HepG2 (cell line): Measurements from ENCODE around the gene NUDT19. TPM values are rescaled to one million over a fixed set of nuclear protein-coding genes. Genes with fewer than 3 reads are reported as not detected.

ENCODE experiments used
- BRCA1 ChIP-seq: sonication (generic); formaldehyde crosslinking; IDR thresholded peaks from 2 replicates; pipeline ENCODE4 v1.4.0; 2020; ENCODE audit warnings: missing genetic modification reagents
- DNMT3B ChIP-seq: conservative IDR thresholded peaks from 2 replicates; pipeline ENCODE4 v1.6.1; 2016; ENCODE audit warnings: missing biosample characterization, control low read depth
- GATA4 ChIP-seq: sonication (generic); IDR thresholded peaks from 2 replicates; pipeline ENCODE4 v1.6.1; 2016; ENCODE audit warnings: antibody characterized with exemption, low read depth, borderline replicate concordance
- GATAD1 ChIP-seq: IDR thresholded peaks from 2 replicates; pipeline ENCODE4 v1.6.1; 2016; ENCODE audit warnings: missing genetic modification reagents, missing compliant biosample characterization
- KIAA2018 ChIP-seq: sonication (generic); formaldehyde crosslinking; IDR thresholded peaks from 2 replicates; pipeline ENCODE4 v1.5.0; 2020; ENCODE audit warnings: mild to moderate bottlenecking, missing genetic modification reagents, borderline replicate concordance
- MAF1 ChIP-seq: sonication (generic); formaldehyde crosslinking; IDR thresholded peaks from 2 replicates; pipeline ENCODE4 v1.5.0; 2020; ENCODE audit warnings: missing genetic modification reagents, borderline replicate concordance
- MYPOP ChIP-seq: sonication (generic); formaldehyde crosslinking; IDR thresholded peaks from 2 replicates; pipeline ENCODE4 v1.8.1; 2023; ENCODE audit warnings: mild to moderate bottlenecking, moderate library complexity, missing genetic modification reagents
- REL ChIP-seq: sonication (generic); formaldehyde crosslinking; conservative IDR thresholded peaks from 2 replicates; pipeline ENCODE4 v1.8.0; 2022; ENCODE audit warnings: mild to moderate bottlenecking, missing genetic modification reagents, moderate library complexity
- RELA ChIP-seq: sonication (generic); formaldehyde crosslinking; IDR thresholded peaks from 2 replicates; pipeline ENCODE4 v1.4.0; 2020; ENCODE audit warnings: missing genetic modification reagents
- RFX5 ChIP-seq: IDR thresholded peaks from 2 replicates; pipeline ENCODE4 v1.6.1; 2011; ENCODE audit warnings: low read depth, low read length, improper control_type of control experiment
- SRF ChIP-seq: IDR thresholded peaks from 2 replicates; pipeline ENCODE4 v1.6.1; 2011; ENCODE audit warnings: mild to moderate bottlenecking, low read depth, low read length, moderate library complexity
- STAT5B ChIP-seq: sonication (generic); formaldehyde crosslinking; IDR thresholded peaks from 2 replicates; pipeline ENCODE4 v1.4.0; 2020; ENCODE audit warnings: missing genetic modification reagents
- XBP1 ChIP-seq: sonication (generic); formaldehyde crosslinking; IDR thresholded peaks from 2 replicates; pipeline ENCODE4 v1.5.0; 2020; ENCODE audit warnings: missing genetic modification reagents
- ZBTB20 ChIP-seq: sonication (generic); formaldehyde crosslinking; IDR thresholded peaks from 2 replicates; pipeline ENCODE4 v1.8.1; 2023; ENCODE audit warnings: missing genetic modification reagents, low read depth, mild to moderate bottlenecking, borderline replicate concordance
- ZBTB37 ChIP-seq: sonication (generic); formaldehyde crosslinking; IDR thresholded peaks from 2 replicates; pipeline ENCODE4 v1.4.0; 2020; ENCODE audit warnings: mild to moderate bottlenecking, missing genetic modification reagents
- ZEB1 ChIP-seq: IDR thresholded peaks from 2 replicates; pipeline ENCODE4 v1.6.1; 2012; ENCODE audit warnings: mild to moderate bottlenecking, low read depth, inconsistent platforms; ENCODE audit not compliant: insufficient replicate concordance
- ZKSCAN8 ChIP-seq: IDR thresholded peaks from 2 replicates; pipeline ENCODE4 v1.6.1; 2016; ENCODE audit warnings: borderline replicate concordance, missing genetic modification reagents, missing compliant biosample characterization
- ZNF343 ChIP-seq: sonication (generic); formaldehyde crosslinking; IDR thresholded peaks from 2 replicates; pipeline ENCODE4 v1.4.0; 2020; ENCODE audit warnings: mild to moderate bottlenecking, missing genetic modification reagents
- ZNF713 ChIP-seq: sonication (generic); formaldehyde crosslinking; IDR thresholded peaks from 2 replicates; pipeline ENCODE4 v1.4.0; 2020; ENCODE audit warnings: mild to moderate bottlenecking, missing genetic modification reagents
- polyA plus RNA-seq, 8 experiments: library from polyadenylated mRNA; depleted of rRNA in 3 of 8; stranded (reverse) in 7 of 8; unstranded in 1 of 8; fragments of >200 nt; fragmentation: Illumina TruSeq in 4 of 8; extraction: Trizol in 4 of 8; gene quantifications; 2 replicates each; pipeline versions ENCODE4 v1.2.1 to v1.2.3, GENCODE V29; 2011 to 2016; ENCODE audit warnings: low read depth in 4 of 8, missing spikeins in 1 of 8, mixed read lengths in 1 of 8; ENCODE audit not compliant: insufficient read depth in 1 of 8
- total RNA-seq, 5 experiments: library from RNA; depleted of rRNA; stranded (reverse); fragments of >200 nt; fragmentation: Illumina TruSeq; extraction: Trizol; gene quantifications; 2 replicates each; pipeline ENCODE4 v1.2.3, GENCODE V29; 2016; ENCODE audit warnings: low read depth in 1 of 5

The NUDT19 gene
- total and polyA plus RNA-seq, 2 of the 13 experiments (the other 11 are each of a cell fraction or from before 2014, with no cell fraction given), result 3.1 to 3.6 TPM

- TF ChIP-seq RELA (CRISPR knock-in tag) (no peak), ZEB1 (peak; percentile 36), MYPOP (CRISPR knock-in tag) (peak; percentile 80), KIAA2018 (CRISPR knock-in tag) (no peak), ZNF343 (CRISPR knock-in tag) (0 out of 2 replicates have a peak, but pooled peaks have one; percentile 48), ZBTB37 (CRISPR knock-in tag) (no peak), ZKSCAN8 (CRISPR knock-in tag) (no peak), ZBTB20 (CRISPR knock-in tag) (peak; percentile 69; the same call in 1 of the 2 replicates), GATAD1 (CRISPR knock-in tag) (peak; percentile 14; the same call in 1 of the 2 replicates), ZNF713 (CRISPR knock-in tag) (no peak), RFX5 (no peak), STAT5B (CRISPR knock-in tag) (no peak), GATA4 (peak; percentile 22; the same call in 1 of the 2 replicates), XBP1 (CRISPR knock-in tag) (no peak), DNMT3B (CRISPR knock-in tag) (no peak), REL (no peak), SRF (no peak), MAF1 (CRISPR knock-in tag) (no peak), BRCA1 (CRISPR knock-in tag) (no peak)
Observed at GRCh38 chr19:32674931-32675719, 16.5 kb upstream of the NUDT19 start, which contains the start of gene ANKRD27 (continued).
